HUES6 (cell line): ENCODE results near the gene CIRBP.

Experiments used
- H3K27ac ChIP-seq: 2 replicates; pipeline ENCODE4 v1.7.0; 2013; ENCODE audit warnings: low read depth, mild to moderate bottlenecking, low read length, inconsistent platforms
- H3K27me3 ChIP-seq: 2 replicates; pipeline ENCODE4 v1.6.1; 2013; ENCODE audit warnings: low read length; ENCODE audit not compliant: control insufficient read depth, insufficient read depth
- H3K36me3 ChIP-seq: 2 replicates; pipeline ENCODE4 v1.6.1; 2013; ENCODE audit warnings: low read length; ENCODE audit not compliant: control insufficient read depth, insufficient read depth
- H3K4me1 ChIP-seq: 2 replicates; pipeline ENCODE4 v1.6.1; 2013; ENCODE audit warnings: low read length; ENCODE audit not compliant: control insufficient read depth, insufficient read depth
- H3K4me3 ChIP-seq: 2 replicates; pipeline ENCODE4 v1.5.1; 2013; ENCODE audit warnings: low read depth, low read length
- H3K9ac ChIP-seq: one replicate; pipeline ENCODE4 v1.6.1; 2013; ENCODE audit warnings: mild to moderate bottlenecking, low read length
- H3K9me3 ChIP-seq: 2 replicates; pipeline ENCODE4 v1.6.1; 2013; ENCODE audit warnings: low read depth, low read length; ENCODE audit not compliant: control insufficient read depth, insufficient read depth

The CIRBP gene

GRCh38 chr19:1238369-1239303 lies 30.5 kb upstream of the CIRBP start:
- no peak overlapping the region for H3K27ac ChIP-seq
- H3K9ac ChIP-seq = no peak overlapping the region

GRCh38 chr19:1239420-1239795 lies 29.7 kb upstream of the CIRBP start:
- Histone ChIP-seq H3K9me3 (no peaks in the 10 kb centered on the region), H3K4me1 (peaks cover 15% of the 10 kb centered on the region), H3K27me3 (no peaks in the 10 kb centered on the region), H3K9ac (no peak overlapping the region), H3K27ac (no peak overlapping the region), H3K4me3 (peak overlapping the region; percentile 70), H3K36me3 (peaks cover 15% of the 10 kb centered on the region)

More at GRCh38 chr19:1238369-1239303, 30.5 kb upstream of the CIRBP start:
- peak overlapping the region; percentile 83 for H3K4me3 ChIP-seq
- H3K4me1 ChIP-seq = peaks cover 12% of the 10 kb centered on the region
- H3K36me3 ChIP-seq = peaks cover 23% of the 10 kb centered on the region
- H3K9me3 ChIP-seq = no peaks in the 10 kb centered on the region
- H3K27me3 ChIP-seq = no peaks in the 10 kb centered on the region

GRCh38 chr19:1239796-1240737 lies 29.1 kb upstream of the CIRBP start:
- H3K9ac ChIP-seq = peak overlapping the region; percentile 49
- peaks cover 21% of the 10 kb centered on the region for H3K4me1 ChIP-seq
- no peaks in the 10 kb centered on the region for H3K27me3 ChIP-seq
- H3K27ac ChIP-seq = peak overlapping the region; percentile 59; the same call in 1 of the 2 replicates
- no peaks in the 10 kb centered on the region for H3K9me3 ChIP-seq
- peak overlapping the region; percentile 70 for H3K4me3 ChIP-seq
- H3K36me3 ChIP-seq = peaks cover 10% of the 10 kb centered on the region

GRCh38 chr19:1240925-1241324 lies 28.2 kb upstream of the CIRBP start:
- no peaks in the 10 kb centered on the region for H3K27me3 ChIP-seq
- peaks cover 22% of the 10 kb centered on the region for H3K4me1 ChIP-seq
- no peaks in the 10 kb centered on the region for H3K9me3 ChIP-seq
- no peak overlapping the region for H3K27ac ChIP-seq
- peak overlapping the region; percentile 89; the same call in 1 of the 2 replicates for H3K4me3 ChIP-seq
- peaks cover 1% of the 10 kb centered on the region; the same call in 1 of the 2 replicates for H3K36me3 ChIP-seq
- no peak overlapping the region for H3K9ac ChIP-seq

GRCh38 chr19:1241417-1242095 lies 27.6 kb upstream of the CIRBP start, which contains the start of gene ATP5F1D:
Gene ATP5F1D (plus strand): TSS chr19:1241751. CDS start chr19:1241851, 100 bp downstream.
- Histone ChIP-seq H3K27me3 (no peaks in the 10 kb centered on the region), H3K36me3 (0 out of 2 replicates have a peak, but pooled peaks cover 3% of the 10 kb centered on the region), H3K9ac (peak within 1 kb of the TSS; percentile 74), H3K4me3 (peak within 1 kb of the TSS; percentile 89), H3K4me1 (peaks cover 18% of the 10 kb centered on the region), H3K9me3 (no peaks in the 10 kb centered on the region), H3K27ac (peak within 1 kb of the TSS; percentile 39; the same call in 1 of the 2 replicates)

- Histone ChIP-seq H3K9me3 (no peaks in the 10 kb centered on the region), H3K4me3 (no peak overlapping the region), H3K9ac (no peak overlapping the region), H3K4me1 (peaks cover 23% of the 10 kb centered on the region), H3K36me3 (0 out of 2 replicates have a peak, but pooled peaks cover 3% of the 10 kb centered on the region), H3K27me3 (no peaks in the 10 kb centered on the region), H3K27ac (0 out of 2 replicates have a peak overlapping the region, but pooled peaks have one; percentile 26)
Observed at GRCh38 chr19:1243768-1244692, 25.1 kb upstream of the CIRBP start.

GRCh38 chr19:1244693-1245451 lies 24.3 kb upstream of the CIRBP start:
- peaks cover 4% of the 10 kb centered on the region; the same call in 1 of the 2 replicates for H3K36me3 ChIP-seq
- no peak overlapping the region for H3K4me3 ChIP-seq

GRCh38 chr19:1245494-1246264 lies 23.5 kb upstream of the CIRBP start:
- Histone ChIP-seq H3K27ac (no peak overlapping the region), H3K4me1 (peaks cover 17% of the 10 kb centered on the region), H3K4me3 (no peak overlapping the region), H3K36me3 (peaks cover 5% of the 10 kb centered on the region; the same call in 1 of the 2 replicates), H3K9ac (no peak overlapping the region), H3K9me3 (no peaks in the 10 kb centered on the region), H3K27me3 (no peaks in the 10 kb centered on the region)

More at GRCh38 chr19:1244693-1245451, 24.3 kb upstream of the CIRBP start:
- H3K9ac ChIP-seq = no peak overlapping the region
- 0 out of 2 replicates have a peak overlapping the region, but pooled peaks have one; percentile 26 for H3K27ac ChIP-seq
- peaks cover 19% of the 10 kb centered on the region for H3K4me1 ChIP-seq
- H3K9me3 ChIP-seq = no peaks in the 10 kb centered on the region
- no peaks in the 10 kb centered on the region for H3K27me3 ChIP-seq
